ENCODE data around the gene C1R.

Gene C1R

GRCh38 chr12:7129872-7130691, 37.8 kb upstream of the C1R start, which contains the start of gene CLSTN3:
CLSTN3 (plus strand) TSS chr12:7130371; CDS start chr12:7130649, 278 bp downstream.
- H3K27ac ChIP-seq (ENCODE audit: insufficient read depth, low read length, poor library complexity, severe bottlenecking) = peak within 1 kb of the TSS; percentile 74
- peak; percentile 75 to 90 (median 81) for DNase-seq
- no peaks in the 10 kb centered on the region for H3K9me3 ChIP-seq (ENCODE audit: control insufficient read depth, low read length)
- no peaks in the 10 kb centered on the region for H3K27me3 ChIP-seq (replicated peaks; ENCODE audit: control insufficient read depth, insufficient read depth, low read length, poor library complexity, severe bottlenecking)
- peak within 1 kb of the TSS; percentile 80 for H3K4me3 ChIP-seq (ENCODE audit: insufficient read depth, low read depth, low read length, poor library complexity, severe bottlenecking)
- H3K36me3 ChIP-seq (ENCODE audit: control insufficient read depth, insufficient read depth, low read length) = peaks cover 19% of the 10 kb centered on the region
- H3K4me1 ChIP-seq (ENCODE audit: control insufficient read depth, insufficient read depth, low read length, poor library complexity, severe bottlenecking) = peaks cover 19% of the 10 kb centered on the region

GRCh38 chr12:7129287-7129871, 37.1 kb upstream of the C1R start:
- DNase-seq = peak in 1 of 3 donors; percentile 14
- Histone ChIP-seq H3K27ac (ENCODE audit: insufficient read depth, low read length, poor library complexity, severe bottlenecking) (peak overlapping the region; percentile 74), H3K9me3 (ENCODE audit: control insufficient read depth, low read length) (no peaks in the 10 kb centered on the region), H3K36me3 (ENCODE audit: control insufficient read depth, insufficient read depth, low read length) (peaks cover 12% of the 10 kb centered on the region), H3K27me3 (replicated peaks; ENCODE audit: control insufficient read depth, insufficient read depth, low read length, poor library complexity, severe bottlenecking) (no peaks in the 10 kb centered on the region), H3K4me1 (ENCODE audit: control insufficient read depth, insufficient read depth, low read length, poor library complexity, severe bottlenecking) (peaks cover 19% of the 10 kb centered on the region), H3K4me3 (ENCODE audit: insufficient read depth, low read depth, low read length, poor library complexity, severe bottlenecking) (peak overlapping the region; percentile 80)

- peak within 1 kb of the TSS; percentile 74 for H3K27ac ChIP-seq (ENCODE audit: insufficient read depth, low read length, poor library complexity, severe bottlenecking)
Measured at GRCh38 chr12:7128681-7129286, 36.5 kb upstream of the C1R start, which contains the start of gene RBP5. RBP5 (minus strand) TSS chr12:7128889; CDS start chr12:7128775, 114 bp downstream.

GRCh38 chr12:7127916-7128626, 35.8 kb upstream of the C1R start:
- Histone ChIP-seq H3K4me1 (ENCODE audit: control insufficient read depth, insufficient read depth, low read length, poor library complexity, severe bottlenecking) (peaks cover 19% of the 10 kb centered on the region), H3K27ac (ENCODE audit: insufficient read depth, low read length, poor library complexity, severe bottlenecking) (no peak overlapping the region), H3K4me3 (ENCODE audit: insufficient read depth, low read depth, low read length, poor library complexity, severe bottlenecking) (no peak overlapping the region), H3K9me3 (ENCODE audit: control insufficient read depth, low read length) (no peaks in the 10 kb centered on the region), H3K27me3 (replicated peaks; ENCODE audit: control insufficient read depth, insufficient read depth, low read length, poor library complexity, severe bottlenecking) (no peaks in the 10 kb centered on the region), H3K36me3 (ENCODE audit: control insufficient read depth, insufficient read depth, low read length) (no peaks in the 10 kb centered on the region)
- no peak for DNase-seq

More at GRCh38 chr12:7128681-7129286, 36.5 kb upstream of the C1R start, which contains the start of gene RBP5:
- Histone ChIP-seq H3K36me3 (ENCODE audit: control insufficient read depth, insufficient read depth, low read length) (peaks cover 6% of the 10 kb centered on the region), H3K9me3 (ENCODE audit: control insufficient read depth, low read length) (no peaks in the 10 kb centered on the region), H3K4me3 (ENCODE audit: insufficient read depth, low read depth, low read length, poor library complexity, severe bottlenecking) (peak within 1 kb of the TSS; percentile 80), H3K27me3 (replicated peaks; ENCODE audit: control insufficient read depth, insufficient read depth, low read length, poor library complexity, severe bottlenecking) (no peaks in the 10 kb centered on the region), H3K4me1 (ENCODE audit: control insufficient read depth, insufficient read depth, low read length, poor library complexity, severe bottlenecking) (peaks cover 19% of the 10 kb centered on the region)
- no peak for DNase-seq

- H3K4me1 ChIP-seq (ENCODE audit: control insufficient read depth, insufficient read depth, low read length, poor library complexity, severe bottlenecking) = peaks cover 8% of the 10 kb centered on the region
- H3K36me3 ChIP-seq (ENCODE audit: control insufficient read depth, insufficient read depth, low read length) = no peaks in the 10 kb centered on the region
- no peak for DNase-seq
- H3K27me3 ChIP-seq (replicated peaks; ENCODE audit: control insufficient read depth, insufficient read depth, low read length, poor library complexity, severe bottlenecking) = no peaks in the 10 kb centered on the region
- H3K27ac ChIP-seq (ENCODE audit: insufficient read depth, low read length, poor library complexity, severe bottlenecking) = no peak overlapping the region
- H3K9me3 ChIP-seq (ENCODE audit: control insufficient read depth, low read length) = no peaks in the 10 kb centered on the region
- no peak overlapping the region for H3K4me3 ChIP-seq (ENCODE audit: insufficient read depth, low read depth, low read length, poor library complexity, severe bottlenecking)
Measured at GRCh38 chr12:7125632-7126227, 33.5 kb upstream of the C1R start.

- no peak for DNase-seq
- Histone ChIP-seq H3K27me3 (replicated peaks; ENCODE audit: control insufficient read depth, insufficient read depth, low read length, poor library complexity, severe bottlenecking) (no peaks in the 10 kb centered on the region), H3K4me1 (ENCODE audit: control insufficient read depth, insufficient read depth, low read length, poor library complexity, severe bottlenecking) (no peaks in the 10 kb centered on the region), H3K36me3 (ENCODE audit: control insufficient read depth, insufficient read depth, low read length) (no peaks in the 10 kb centered on the region), H3K27ac (ENCODE audit: insufficient read depth, low read length, poor library complexity, severe bottlenecking) (no peak overlapping the region), H3K4me3 (ENCODE audit: insufficient read depth, low read depth, low read length, poor library complexity, severe bottlenecking) (no peak overlapping the region), H3K9me3 (ENCODE audit: control insufficient read depth, low read length) (no peaks in the 10 kb centered on the region)
Measured at GRCh38 chr12:7123806-7124522, 31.7 kb upstream of the C1R start.

- Histone ChIP-seq H3K4me3 (ENCODE audit: insufficient read depth, low read depth, low read length, poor library complexity, severe bottlenecking) (no peak overlapping the region), H3K4me1 (ENCODE audit: control insufficient read depth, insufficient read depth, low read length, poor library complexity, severe bottlenecking) (no peaks in the 10 kb centered on the region), H3K36me3 (ENCODE audit: control insufficient read depth, insufficient read depth, low read length) (no peaks in the 10 kb centered on the region), H3K27ac (ENCODE audit: insufficient read depth, low read length, poor library complexity, severe bottlenecking) (no peak overlapping the region), H3K27me3 (replicated peaks; ENCODE audit: control insufficient read depth, insufficient read depth, low read length, poor library complexity, severe bottlenecking) (no peaks in the 10 kb centered on the region), H3K9me3 (ENCODE audit: control insufficient read depth, low read length) (no peaks in the 10 kb centered on the region)
- DNase-seq = no peak
Measured at GRCh38 chr12:7122811-7123769, 30.8 kb upstream of the C1R start.

- DNase-seq = no peak
- no peak overlapping the region for H3K4me3 ChIP-seq (ENCODE audit: insufficient read depth, low read depth, low read length, poor library complexity, severe bottlenecking)
- no peaks in the 10 kb centered on the region for H3K9me3 ChIP-seq (ENCODE audit: control insufficient read depth, low read length)
- H3K27ac ChIP-seq (ENCODE audit: insufficient read depth, low read length, poor library complexity, severe bottlenecking) = no peak overlapping the region
- H3K27me3 ChIP-seq (replicated peaks; ENCODE audit: control insufficient read depth, insufficient read depth, low read length, poor library complexity, severe bottlenecking) = no peaks in the 10 kb centered on the region
- no peaks in the 10 kb centered on the region for H3K4me1 ChIP-seq (ENCODE audit: control insufficient read depth, insufficient read depth, low read length, poor library complexity, severe bottlenecking)
- H3K36me3 ChIP-seq (ENCODE audit: control insufficient read depth, insufficient read depth, low read length) = peaks cover under 1% of the 10 kb centered on the region
Measured at GRCh38 chr12:7121324-7121723, 29.1 kb upstream of the C1R start.

Data from effector memory CD4-positive, alpha-beta T cell (primary cell).